GM21515 (cell line): Measurements from ENCODE around the gene IFNGR2.

Source experiments
- ATAC-seq: cut with Tn5 transposase; IDR thresholded peaks from one replicate; pipeline ENCODE4 v1.9.1; 2021; ENCODE audit not compliant: unreplicated experiment

Gene IFNGR2

GRCh38 chr21:33480481-33481103 is 77.4 kb downstream of the IFNGR2 start:
- ATAC-seq = no peak

GRCh38 chr21:33481314-33481943 is 78.2 kb downstream of the IFNGR2 start:
- no peak for ATAC-seq
